Measurements from ENCODE around the gene INSYN1.

- no peak for TF ChIP-seq CTCF (conservative IDR thresholded peaks at IDR 0.05 in 1 of 2, IDR thresholded peaks at IDR 0.05 in 1 of 2; ENCODE audit: extremely low read depth in 1 of 2, insufficient read depth in 1 of 2, low read depth in 1 of 2, low read length in 2 of 2)
- TF ChIP-seq EZH2 (IDR thresholded peaks at IDR 0.05; ENCODE audit: borderline replicate concordance, low read length), result peak; percentile 76
Observed at GRCh38 chr15:73753250-73754130, at the start of gene INSYN1.
